ENCODE data around the gene IGSF9. TPM values are rescaled to one million over a fixed set of nuclear protein-coding genes. Genes with fewer than 3 reads are reported as not detected.

Gene IGSF9
- total RNA-seq, 1 donor = under 0.01 TPM

DNA sequence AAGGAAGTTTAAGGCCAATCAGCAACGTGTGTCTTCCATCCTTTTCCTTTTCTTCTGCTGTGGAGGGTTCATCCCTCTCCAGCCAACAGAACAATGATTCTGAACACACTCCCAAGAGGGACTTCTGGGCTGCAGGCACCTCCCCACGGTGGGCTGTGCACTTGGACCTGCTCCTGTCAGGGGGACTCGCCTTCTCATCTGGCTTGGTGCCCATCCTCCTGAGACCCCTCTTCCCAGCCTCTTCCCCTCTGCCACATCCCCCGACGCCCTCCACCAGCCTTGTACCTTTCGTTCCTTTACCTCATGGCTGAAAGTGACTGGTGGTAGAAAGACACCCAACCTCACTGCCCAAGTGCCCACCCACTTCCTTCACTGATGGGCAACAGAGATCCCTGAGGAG is 34.7 kb upstream of the IGSF9 start:
- no peak for TF ChIP-seq CTCF (IDR thresholded peaks at IDR 0.05; ENCODE audit: extremely low read depth, low read depth, low read length)
- H3K79me2 ChIP-seq (ENCODE audit: insufficient read depth, low read length) = no peaks in the 10 kb centered on the region

GRCh38 chr1:159979257-159979656 is 33.8 kb upstream of the IGSF9 start:
- no peaks in the 10 kb centered on the region for H3K79me2 ChIP-seq (ENCODE audit: insufficient read depth, low read length)

More for the DNA sequence above, 34.7 kb upstream of the IGSF9 start:
- no peaks in the 10 kb centered on the region for H4K20me1 ChIP-seq (ENCODE audit: insufficient read depth, low read length)
- no peak overlapping the region for H3K4me3 ChIP-seq (ENCODE audit: insufficient read depth, low read length)
- H2AFZ ChIP-seq (ENCODE audit: low read length) = no peak overlapping the region
- no peak for DNase-seq (ENCODE audit: insufficient read length, low spot score, missing footprints)
- H3K36me3 ChIP-seq (ENCODE audit: insufficient read depth, low read length) = peaks cover 5% of the 10 kb centered on the region
- H3K27me3 ChIP-seq (ENCODE audit: insufficient read depth, low read length) = no peaks in the 10 kb centered on the region
- H3K4me1 ChIP-seq (ENCODE audit: insufficient read depth, low read length) = no peaks in the 10 kb centered on the region
- no peak overlapping the region for H3K27ac ChIP-seq (ENCODE audit: low read depth, low read length)
- no peaks in the 10 kb centered on the region for H3K9me3 ChIP-seq (ENCODE audit: low read depth, low read length)
- H3K4me2 ChIP-seq (ENCODE audit: insufficient read depth, low read length) = no peak overlapping the region

DNA sequence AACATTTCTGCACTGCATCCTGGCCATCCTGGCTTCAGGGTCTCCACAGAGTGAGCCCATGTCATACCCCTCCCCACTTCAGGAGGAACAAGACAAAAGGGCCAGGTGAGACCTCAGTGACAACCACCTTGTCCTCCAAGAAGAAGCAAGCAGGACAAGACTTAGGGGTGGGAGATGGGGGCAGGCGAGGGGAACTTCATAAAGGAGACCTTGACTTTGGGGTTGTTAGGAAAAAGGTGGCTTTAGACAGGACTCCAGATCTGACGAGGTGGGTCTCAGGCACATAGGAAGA is 32.6 kb upstream of the IGSF9 start:
- Histone ChIP-seq H3K36me3 (ENCODE audit: insufficient read depth, low read length) (peaks cover 5% of the 10 kb centered on the region), H3K9me3 (ENCODE audit: low read depth, low read length) (no peaks in the 10 kb centered on the region), H4K20me1 (ENCODE audit: insufficient read depth, low read length) (no peaks in the 10 kb centered on the region), H3K4me1 (ENCODE audit: insufficient read depth, low read length) (no peaks in the 10 kb centered on the region), H3K4me3 (ENCODE audit: insufficient read depth, low read length) (no peak overlapping the region), H3K27ac (ENCODE audit: low read depth, low read length) (no peak overlapping the region), H2AFZ (ENCODE audit: low read length) (no peak overlapping the region), H3K27me3 (ENCODE audit: insufficient read depth, low read length) (no peaks in the 10 kb centered on the region), H3K4me2 (ENCODE audit: insufficient read depth, low read length) (no peak overlapping the region), H3K79me2 (ENCODE audit: insufficient read depth, low read length) (no peaks in the 10 kb centered on the region)
- no peak for TF ChIP-seq CTCF (IDR thresholded peaks at IDR 0.05; ENCODE audit: extremely low read depth, low read depth, low read length)
- DNase-seq (ENCODE audit: insufficient read length, low spot score, missing footprints) = no peak

More at GRCh38 chr1:159979257-159979656, 33.8 kb upstream of the IGSF9 start:
- Histone ChIP-seq H3K4me2 (ENCODE audit: insufficient read depth, low read length) (no peak overlapping the region), H3K9me3 (ENCODE audit: low read depth, low read length) (no peaks in the 10 kb centered on the region), H4K20me1 (ENCODE audit: insufficient read depth, low read length) (no peaks in the 10 kb centered on the region), H3K36me3 (ENCODE audit: insufficient read depth, low read length) (peaks cover 5% of the 10 kb centered on the region), H3K27ac (ENCODE audit: low read depth, low read length) (no peak overlapping the region), H3K4me1 (ENCODE audit: insufficient read depth, low read length) (no peaks in the 10 kb centered on the region), H3K4me3 (ENCODE audit: insufficient read depth, low read length) (no peak overlapping the region), H2AFZ (ENCODE audit: low read length) (no peak overlapping the region), H3K27me3 (ENCODE audit: insufficient read depth, low read length) (no peaks in the 10 kb centered on the region)
- no peak for DNase-seq (ENCODE audit: insufficient read length, low spot score, missing footprints)
- TF ChIP-seq CTCF (IDR thresholded peaks at IDR 0.05; ENCODE audit: extremely low read depth, low read depth, low read length) = no peak

DNA sequence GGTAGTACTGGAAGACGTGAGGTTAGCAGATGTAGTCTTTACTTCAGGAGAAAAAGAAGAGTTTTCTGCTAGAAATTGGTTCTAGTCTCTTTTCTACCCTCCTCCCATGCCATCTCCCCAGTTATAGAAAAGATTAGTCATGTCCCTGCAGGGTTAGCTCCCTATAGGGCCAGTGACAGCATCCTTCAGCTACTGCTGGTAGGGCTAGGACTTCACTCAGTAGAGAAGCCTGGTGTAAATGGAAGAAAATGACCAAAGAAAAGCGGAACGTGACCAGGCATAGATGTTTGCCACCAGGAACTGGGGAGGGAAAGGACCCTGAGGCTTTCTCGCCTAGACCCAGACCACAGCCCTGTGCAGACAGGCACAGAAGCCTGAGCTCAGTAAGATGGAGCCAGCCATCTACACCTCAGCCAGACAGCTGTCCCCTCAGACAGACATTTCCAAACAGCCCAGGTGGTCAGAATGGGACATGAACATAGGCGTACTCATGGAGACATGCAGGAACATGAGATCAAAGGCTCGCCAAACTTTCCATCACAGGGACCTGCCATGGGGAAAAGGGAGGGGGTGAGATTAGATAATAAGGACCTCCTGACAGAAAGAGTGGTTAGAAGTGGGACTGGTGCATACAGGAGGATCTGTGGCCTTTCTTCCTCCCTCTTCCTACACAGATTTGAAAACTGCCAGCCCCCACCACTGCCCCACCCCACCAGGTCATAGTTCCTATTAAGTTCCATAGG is 32.1 kb upstream of the IGSF9 start:
- Histone ChIP-seq H3K4me2 (ENCODE audit: insufficient read depth, low read length) (no peak overlapping the region), H3K79me2 (ENCODE audit: insufficient read depth, low read length) (no peaks in the 10 kb centered on the region), H4K20me1 (ENCODE audit: insufficient read depth, low read length) (no peaks in the 10 kb centered on the region), H3K4me1 (ENCODE audit: insufficient read depth, low read length) (no peaks in the 10 kb centered on the region), H3K36me3 (ENCODE audit: insufficient read depth, low read length) (peaks cover 5% of the 10 kb centered on the region), H3K27ac (ENCODE audit: low read depth, low read length) (no peak overlapping the region), H3K4me3 (ENCODE audit: insufficient read depth, low read length) (no peak overlapping the region), H3K27me3 (ENCODE audit: insufficient read depth, low read length) (no peaks in the 10 kb centered on the region), H2AFZ (ENCODE audit: low read length) (no peak overlapping the region), H3K9me3 (ENCODE audit: low read depth, low read length) (no peaks in the 10 kb centered on the region)
- TF ChIP-seq CTCF (IDR thresholded peaks at IDR 0.05; ENCODE audit: extremely low read depth, low read depth, low read length) = no peak
- no peak for DNase-seq (ENCODE audit: insufficient read length, low spot score, missing footprints)
